ENCODE results near the gene ZNF830.
"Not testable (repeated sequence)": the region's sequence is repeated elsewhere in the genome, so short reads cannot be mapped to it uniquely, and the experiment has no call there.

Gene ZNF830

GRCh38 chr17:34961093-34961911, at the start of gene ZNF830, which contains the start of gene CCT6B:
TSS of gene ZNF830 (plus strand) at chr17:34961540. CDS start at chr17:34961567, 27 bp downstream.
TSS of gene CCT6B (minus strand) at chr17:34961460. CDS start at chr17:34961393, 67 bp downstream.
- FAIRE-seq (peak; percentile 97), DNase-seq (ENCODE audit: insufficient read length, low spot score) (peak; percentile 75)

- FAIRE-seq: no peak
- DNase-seq (ENCODE audit: insufficient read length, low spot score): no peak
These were observed 48.3 kb upstream of the ZNF830 start for GRCh38 chr17:34913001-34913400.

- no peak for FAIRE-seq
- DNase-seq (ENCODE audit: insufficient read length, low spot score): no peak
These were observed 45.2 kb upstream of the ZNF830 start for GRCh38 chr17:34916120-34916519.

- no peak for FAIRE-seq
These were observed 44.0 kb upstream of the ZNF830 start for GRCh38 chr17:34917381-34917780.

GRCh38 chr17:34920676-34921075, 40.7 kb upstream of the ZNF830 start:
- FAIRE-seq (no peak), DNase-seq (ENCODE audit: insufficient read length, low spot score) (no peak)

More at GRCh38 chr17:34917381-34917780, 44.0 kb upstream of the ZNF830 start:
- no peak for DNase-seq (ENCODE audit: insufficient read length, low spot score)

GRCh38 chr17:34926661-34927060, 34.7 kb upstream of the ZNF830 start:
- DNase-seq (ENCODE audit: insufficient read length, low spot score) (no peak), FAIRE-seq (no peak)

- no peak for FAIRE-seq
- no peak for DNase-seq (ENCODE audit: insufficient read length, low spot score)
These were observed 31.1 kb upstream of the ZNF830 start for GRCh38 chr17:34930283-34930682.

- not testable (repeated sequence) for DNase-seq (ENCODE audit: insufficient read length, low spot score); FAIRE-seq
These were observed 10.6 kb upstream of the ZNF830 start for GRCh38 chr17:34950780-34951179.

GRCh38 chr17:34958438-34958837, 2.9 kb upstream of the ZNF830 start:
- DNase-seq (ENCODE audit: insufficient read length, low spot score): no peak
- FAIRE-seq: no peak

- DNase-seq (ENCODE audit: insufficient read length, low spot score) (no peak), FAIRE-seq (no peak)
These were observed 12.8 kb downstream of the ZNF830 start for GRCh38 chr17:34974179-34974578.

- FAIRE-seq (no peak), DNase-seq (ENCODE audit: insufficient read length, low spot score) (no peak)
These were observed 13.8 kb downstream of the ZNF830 start for GRCh38 chr17:34974794-34975785.

- FAIRE-seq: peak; percentile 31
These were observed 17.8 kb downstream of the ZNF830 start for GRCh38 chr17:34979153-34979552.

GRCh38 chr17:34979650-34980352, 18.5 kb downstream of the ZNF830 start:
- no peak for FAIRE-seq
- no peak for DNase-seq (ENCODE audit: insufficient read length, low spot score)

More at GRCh38 chr17:34979153-34979552, 17.8 kb downstream of the ZNF830 start:
- DNase-seq (ENCODE audit: insufficient read length, low spot score): no peak

- FAIRE-seq (peak; percentile 98), DNase-seq (ENCODE audit: insufficient read length, low spot score) (peak; percentile 95)
These were observed 19.0 kb downstream of the ZNF830 start, which contains the start of gene LIG3 for GRCh38 chr17:34980353-34980680. TSS of gene LIG3 (plus strand) at chr17:34980512. CDS start at chr17:34983006, 2,494 bp downstream.

- FAIRE-seq (peak; percentile 97), DNase-seq (ENCODE audit: insufficient read length, low spot score) (peak; percentile 78)
These were observed 19.6 kb downstream of the ZNF830 start for GRCh38 chr17:34980681-34981537.

GRCh38 chr17:34981538-34982241, 20.4 kb downstream of the ZNF830 start:
- DNase-seq (ENCODE audit: insufficient read length, low spot score) (no peak), FAIRE-seq (peak; percentile 53)

GRCh38 chr17:34987232-34987631, 25.9 kb downstream of the ZNF830 start:
- DNase-seq (ENCODE audit: insufficient read length, low spot score) (no peak), FAIRE-seq (no peak)

- FAIRE-seq (no peak), DNase-seq (ENCODE audit: insufficient read length, low spot score) (no peak)
These were observed 27.3 kb downstream of the ZNF830 start for GRCh38 chr17:34988644-34989043.

- DNase-seq (ENCODE audit: insufficient read length, low spot score): no peak
These were observed 28.1 kb downstream of the ZNF830 start for GRCh38 chr17:34989473-34989872.

More at GRCh38 chr17:34989473-34989872, 28.1 kb downstream of the ZNF830 start:
- no peak for FAIRE-seq

All from GM19239 (cell line).